ENCODE data around the gene TULP4.

Gene TULP4

DNA sequence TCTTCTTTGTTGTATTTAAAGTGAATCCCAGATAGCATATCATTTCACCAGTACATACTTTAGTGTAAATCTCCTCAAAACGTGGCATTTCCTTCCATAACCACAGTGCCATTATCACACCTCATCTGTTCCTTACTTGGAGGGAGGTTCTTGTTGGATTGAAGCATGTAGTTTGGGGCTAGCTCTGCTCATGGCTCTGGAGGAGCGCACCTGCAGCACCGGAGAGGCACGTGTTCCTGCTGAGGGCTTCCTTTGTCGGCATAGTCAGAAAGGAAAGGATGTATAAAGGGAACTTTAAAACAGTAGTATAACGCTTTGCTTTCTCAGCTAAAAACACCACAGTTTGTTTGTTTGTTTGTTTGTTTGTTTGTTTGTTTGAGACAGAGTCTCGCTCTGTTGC lies 126.0 kb downstream of the TULP4 start:
- H3K4me3 ChIP-seq (ENCODE audit: low read depth, low read length) = no peak overlapping the region
- in situ Hi-C loops (cut with HindIII; ENCODE audit: low sequenced_read_pairs) = loop anchor here (10.0 kb wide), 1 partner anchor 123 kb away; the partner anchor contains the start of gene TULP4
- no peak for DNase-seq (ENCODE audit: low read depth)
- TF ChIP-seq, protein P1, sequence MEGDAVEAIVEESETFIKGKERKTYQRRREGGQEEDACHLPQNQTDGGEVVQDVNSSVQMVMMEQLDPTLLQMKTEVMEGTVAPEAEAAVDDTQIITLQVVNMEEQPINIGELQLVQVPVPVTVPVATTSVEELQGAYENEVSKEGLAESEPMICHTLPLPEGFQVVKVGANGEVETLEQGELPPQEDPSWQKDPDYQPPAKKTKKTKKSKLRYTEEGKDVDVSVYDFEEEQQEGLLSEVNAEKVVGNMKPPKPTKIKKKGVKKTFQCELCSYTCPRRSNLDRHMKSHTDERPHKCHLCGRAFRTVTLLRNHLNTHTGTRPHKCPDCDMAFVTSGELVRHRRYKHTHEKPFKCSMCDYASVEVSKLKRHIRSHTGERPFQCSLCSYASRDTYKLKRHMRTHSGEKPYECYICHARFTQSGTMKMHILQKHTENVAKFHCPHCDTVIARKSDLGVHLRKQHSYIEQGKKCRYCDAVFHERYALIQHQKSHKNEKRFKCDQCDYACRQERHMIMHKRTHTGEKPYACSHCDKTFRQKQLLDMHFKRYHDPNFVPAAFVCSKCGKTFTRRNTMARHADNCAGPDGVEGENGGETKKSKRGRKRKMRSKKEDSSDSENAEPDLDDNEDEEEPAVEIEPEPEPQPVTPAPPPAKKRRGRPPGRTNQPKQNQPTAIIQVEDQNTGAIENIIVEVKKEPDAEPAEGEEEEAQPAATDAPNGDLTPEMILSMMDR (IDR thresholded peaks at IDR 0.05; ENCODE audit: low read depth, low read length, missing control alignments) = no peak

DNA sequence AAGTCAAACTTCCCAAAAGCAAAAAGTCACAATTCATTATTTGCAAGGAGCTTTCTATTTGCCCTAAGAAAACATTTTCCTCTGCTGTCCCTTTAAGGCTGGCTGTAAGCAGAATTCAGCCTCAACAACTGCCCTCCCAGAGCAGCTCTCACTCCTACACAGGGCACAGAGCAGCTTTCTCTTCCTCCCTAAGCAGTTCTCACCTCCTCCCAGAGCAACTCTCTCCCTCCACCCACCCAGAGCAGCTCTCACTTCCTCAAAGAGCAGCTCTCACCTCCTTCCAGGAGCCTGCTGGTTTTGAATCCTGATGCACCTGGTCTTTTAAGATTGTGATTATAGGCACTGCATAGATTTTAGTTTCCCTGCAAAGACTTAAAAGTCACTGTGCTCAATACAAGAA lies 127.0 kb downstream of the TULP4 start:
- DNase-seq (ENCODE audit: low read depth) = no peak
- TF ChIP-seq, protein P1 (IDR thresholded peaks at IDR 0.05; ENCODE audit: low read depth, low read length, missing control alignments) = no peak
- in situ Hi-C loops (cut with HindIII; ENCODE audit: low sequenced_read_pairs) = loop anchor here (10.0 kb wide), 1 partner anchor 124 kb away; the partner anchor contains the start of gene TULP4
- no peak overlapping the region for H3K4me3 ChIP-seq (ENCODE audit: low read depth, low read length)

DNA sequence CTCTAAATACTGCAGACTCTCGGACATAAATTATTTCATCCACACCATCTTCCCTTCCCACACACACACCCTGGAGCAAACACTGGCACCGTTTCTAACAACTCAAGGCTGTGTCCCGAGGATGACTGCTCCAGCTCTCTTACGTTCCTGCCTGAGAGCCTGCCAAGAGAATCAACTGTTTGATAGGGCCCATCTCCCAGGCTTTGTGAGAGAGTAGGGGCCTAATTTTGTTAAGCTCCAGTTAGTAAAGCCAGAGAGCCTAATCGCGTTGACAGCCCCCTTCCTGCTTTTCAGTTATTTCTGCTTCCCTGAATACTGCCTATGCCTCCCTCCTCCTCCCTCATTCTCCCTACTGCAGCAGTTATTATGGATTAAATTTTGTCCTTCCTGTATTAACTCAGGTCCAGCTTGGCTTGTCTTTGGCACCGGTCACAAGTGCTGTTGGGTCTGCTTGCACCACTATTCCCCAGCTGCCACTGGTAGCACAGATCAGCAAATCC lies 129.5 kb downstream of the TULP4 start:
- in situ Hi-C loops (cut with HindIII; ENCODE audit: low sequenced_read_pairs) = no loop called here
- TF ChIP-seq, protein P1 (IDR thresholded peaks at IDR 0.05; ENCODE audit: low read depth, low read length, missing control alignments) = no peak
- DNase-seq (ENCODE audit: low read depth) = no peak
- no peak overlapping the region for H3K4me3 ChIP-seq (ENCODE audit: low read depth, low read length)

DNA sequence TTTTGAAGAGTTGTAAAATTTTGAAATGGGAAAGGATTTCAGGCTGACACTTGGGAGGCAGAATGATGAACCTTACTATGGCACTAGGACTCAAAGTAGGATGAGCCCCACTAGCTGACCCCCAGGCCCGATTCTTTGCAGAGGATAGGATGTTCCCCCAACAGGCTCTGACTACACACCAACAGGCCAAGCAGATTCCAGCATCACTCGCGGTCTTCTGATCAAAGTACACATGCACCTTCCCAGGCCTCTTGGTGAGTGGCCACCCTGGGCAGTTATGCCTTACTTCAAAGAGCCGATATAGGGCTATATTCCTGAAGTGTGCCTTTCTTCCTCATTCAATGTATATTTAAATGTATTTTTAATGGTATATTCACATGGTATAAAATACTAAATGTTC lies 130.0 kb downstream of the TULP4 start:
- TF ChIP-seq, protein P1 (IDR thresholded peaks at IDR 0.05; ENCODE audit: low read depth, low read length, missing control alignments) = no peak
- DNase-seq (ENCODE audit: low read depth) = no peak
- no peak overlapping the region for H3K4me3 ChIP-seq (ENCODE audit: low read depth, low read length)
- in situ Hi-C loops (cut with HindIII; ENCODE audit: low sequenced_read_pairs) = no loop called here

DNA sequence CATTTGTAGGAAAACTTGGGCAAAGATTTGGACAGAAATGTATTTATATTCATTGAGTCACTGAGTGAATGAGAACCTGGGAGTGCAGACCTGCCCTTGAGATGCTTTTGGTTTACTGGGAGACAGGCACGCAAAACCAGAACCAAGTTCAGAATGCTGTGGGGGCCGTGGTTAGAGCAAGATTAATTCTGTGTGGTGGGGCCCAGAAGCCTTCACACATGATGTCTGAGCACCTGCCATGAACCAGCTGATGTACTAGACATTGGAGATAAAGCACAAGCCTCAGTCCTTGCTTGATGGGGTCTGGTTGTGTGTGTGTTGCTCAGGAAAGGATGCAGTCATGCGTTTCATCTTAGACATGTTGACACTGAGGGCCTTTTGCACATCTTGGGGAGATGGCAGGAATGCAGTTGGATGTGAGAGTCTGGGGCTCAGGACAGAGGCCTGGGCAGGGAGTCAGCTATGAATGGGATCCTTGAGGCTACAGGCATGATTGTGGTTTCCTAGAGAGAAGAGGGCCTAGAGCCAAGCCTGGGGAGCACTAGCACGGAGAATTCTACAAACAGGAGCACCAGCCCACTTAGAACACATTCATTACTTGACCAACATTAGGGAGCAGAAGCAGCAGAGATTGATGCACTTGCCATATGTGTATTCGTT lies 133.3 kb downstream of the TULP4 start:
- in situ Hi-C loops (cut with HindIII; ENCODE audit: low sequenced_read_pairs) = no loop called here
- no peak overlapping the region for H3K4me3 ChIP-seq (ENCODE audit: low read depth, low read length)
- TF ChIP-seq, protein P1 (IDR thresholded peaks at IDR 0.05; ENCODE audit: low read depth, low read length, missing control alignments) = no peak
- DNase-seq (ENCODE audit: low read depth) = peak; percentile 32

DNA sequence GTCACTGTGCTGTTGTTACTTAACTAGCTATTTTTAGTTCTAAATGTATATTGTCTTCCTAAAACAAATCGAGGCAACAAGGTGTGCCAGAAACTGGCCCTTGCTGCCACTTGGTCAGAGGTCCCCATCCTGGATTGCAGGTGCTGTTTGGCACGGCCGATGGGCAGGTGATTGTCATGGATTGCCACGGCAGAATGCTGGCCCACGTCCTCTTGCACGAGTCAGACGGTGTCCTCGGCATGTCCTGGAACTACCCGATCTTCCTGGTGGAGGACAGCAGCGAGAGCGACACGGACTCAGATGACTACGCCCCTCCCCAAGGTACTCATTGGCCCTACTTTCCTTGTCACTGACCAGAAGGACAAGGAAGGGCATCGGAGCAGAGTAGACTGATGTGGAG lies 136.6 kb downstream of the TULP4 start:
- no peak for DNase-seq (ENCODE audit: low read depth)
- in situ Hi-C loops (cut with HindIII; ENCODE audit: low sequenced_read_pairs) = no loop called here
- H3K4me3 ChIP-seq (ENCODE audit: low read depth, low read length) = no peak overlapping the region
- TF ChIP-seq, protein P1 (IDR thresholded peaks at IDR 0.05; ENCODE audit: low read depth, low read length, missing control alignments) = no peak

Measured in astrocyte of the cerebellum (primary cell).